ENCODE data around the gene VEZF1.

The VEZF1 gene

DNA sequence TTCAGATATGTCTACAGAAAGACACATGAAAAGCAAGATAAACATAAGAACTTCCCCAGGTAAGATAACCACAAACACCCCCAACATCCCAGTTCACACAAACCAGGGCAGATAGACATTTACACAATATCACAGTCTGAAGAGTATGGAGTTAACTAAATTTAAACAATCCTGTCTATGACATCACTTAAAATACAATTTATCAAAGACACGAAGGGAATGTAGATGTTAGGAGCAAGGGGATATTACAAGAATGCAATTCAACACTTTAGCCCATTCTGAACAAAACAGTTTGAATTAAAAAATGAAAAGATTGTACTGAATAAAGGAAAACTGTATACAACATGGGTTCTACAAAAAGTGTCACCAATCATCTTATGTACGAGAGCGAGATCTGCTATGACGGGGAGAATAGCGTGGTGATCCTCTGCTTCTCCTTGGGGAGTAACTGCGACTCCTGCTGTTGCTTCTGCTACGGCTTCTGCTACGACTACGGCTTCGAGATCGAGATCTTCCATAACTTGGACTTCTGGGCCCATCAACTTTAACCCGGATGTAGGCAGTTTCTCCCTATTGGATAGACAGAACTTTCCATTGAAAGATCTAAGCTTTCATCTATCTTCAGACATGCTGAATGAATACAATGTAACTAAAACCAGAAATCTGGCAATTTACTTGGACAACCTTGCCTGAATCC lies 17.1 kb upstream of the VEZF1 start:
- no peak for TF ChIP-seq CTCF (IDR thresholded peaks at IDR 0.05; ENCODE audit: low read depth, low read length, missing control alignments)
- peak overlapping the region; percentile 84 for H3K4me3 ChIP-seq (ENCODE audit: low read depth, low read length)
- DNase-seq (ENCODE audit: low read depth) = no peak

DNA sequence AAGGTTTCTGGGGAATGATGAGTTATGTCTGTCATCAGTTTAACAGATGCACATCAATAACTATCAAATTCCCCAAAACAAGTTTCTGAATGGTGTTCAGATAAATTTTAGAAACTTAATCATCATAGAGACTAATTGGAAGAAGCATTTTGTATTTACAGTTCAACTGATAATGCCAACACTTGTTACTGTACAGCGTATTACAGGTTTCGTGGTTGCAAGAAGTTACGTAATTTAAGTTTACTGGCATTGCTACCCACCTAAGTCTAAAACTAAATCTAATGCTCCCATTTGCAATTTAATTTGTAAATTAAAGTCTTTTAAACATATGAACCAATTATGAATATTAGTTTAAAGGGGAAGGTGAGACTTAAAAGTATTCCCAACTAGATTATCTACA lies 16.0 kb upstream of the VEZF1 start:
- DNase-seq (ENCODE audit: low read depth) = no peak
- no peak for TF ChIP-seq CTCF (IDR thresholded peaks at IDR 0.05; ENCODE audit: low read depth, low read length, missing control alignments)
- H3K4me3 ChIP-seq (ENCODE audit: low read depth, low read length) = no peak overlapping the region; the same call in 1 of the 2 replicates

DNA sequence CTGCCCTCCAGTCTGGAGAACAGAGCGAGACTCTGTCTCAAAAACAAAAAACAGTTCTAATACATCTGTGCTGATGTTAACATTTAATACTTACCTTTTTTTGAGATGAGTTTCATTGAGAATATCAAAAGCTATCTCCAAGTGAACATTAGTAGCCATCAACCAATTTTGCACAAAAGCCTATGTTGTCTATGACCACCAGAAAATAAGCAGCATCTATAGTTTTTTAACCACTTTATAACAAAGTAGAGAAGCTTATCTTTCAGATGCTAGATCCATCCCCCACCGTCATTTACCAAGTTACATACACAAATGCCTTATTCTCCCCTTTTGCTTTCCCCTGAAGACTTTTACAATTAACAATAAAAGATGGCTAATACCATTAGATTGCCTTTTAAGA lies 14.9 kb upstream of the VEZF1 start:
- DNase-seq (ENCODE audit: low read depth) = no peak
- no peak for TF ChIP-seq CTCF (IDR thresholded peaks at IDR 0.05; ENCODE audit: low read depth, low read length, missing control alignments)
- no peak overlapping the region for H3K4me3 ChIP-seq (ENCODE audit: low read depth, low read length)

GRCh38 chr17:58002154-58002948 lies 14.3 kb upstream of the VEZF1 start:
- DNase-seq (ENCODE audit: low read depth) = no peak
- TF ChIP-seq CTCF (IDR thresholded peaks at IDR 0.05; ENCODE audit: low read depth, low read length, missing control alignments) = no peak
- H3K4me3 ChIP-seq (ENCODE audit: low read depth, low read length) = no peak overlapping the region

DNA sequence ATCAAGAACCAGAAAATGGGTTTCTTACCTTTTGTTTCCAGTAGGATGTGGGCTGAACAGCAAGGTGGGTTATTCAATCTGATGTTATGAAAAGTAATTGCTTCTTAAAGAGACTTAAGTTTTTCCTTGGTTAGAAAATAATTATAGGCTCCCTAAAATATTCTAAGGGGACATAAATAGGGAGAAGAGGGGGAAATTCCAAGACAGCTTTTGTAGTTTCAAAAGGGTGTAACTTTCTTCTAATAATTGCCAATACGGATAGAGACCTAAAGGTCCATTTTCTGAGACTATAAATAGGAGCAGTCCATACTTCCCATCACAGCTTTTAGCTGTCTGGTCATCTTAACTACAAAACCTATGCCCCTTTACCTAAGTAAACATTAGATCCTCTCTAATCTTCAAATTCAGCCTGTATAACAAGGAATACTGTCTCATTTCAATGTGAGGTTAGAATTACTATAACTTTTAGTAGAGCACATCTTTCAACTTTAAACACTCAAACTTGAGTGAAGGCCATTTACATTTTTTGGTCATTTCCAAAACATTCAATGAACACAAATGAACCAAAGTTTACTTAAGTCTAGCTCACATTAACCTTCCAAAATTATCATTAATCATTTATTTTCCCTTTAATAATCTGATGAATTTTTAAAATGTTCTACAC lies 13.5 kb upstream of the VEZF1 start:
- no peak for TF ChIP-seq CTCF (IDR thresholded peaks at IDR 0.05; ENCODE audit: low read depth, low read length, missing control alignments)
- DNase-seq (ENCODE audit: low read depth) = no peak
- no peak overlapping the region for H3K4me3 ChIP-seq (ENCODE audit: low read depth, low read length)

GRCh38 chr17:57999496-58000017 lies 11.5 kb upstream of the VEZF1 start:
- peak; percentile 73 for TF ChIP-seq CTCF (IDR thresholded peaks at IDR 0.05; ENCODE audit: low read depth, low read length, missing control alignments)
- no peak for DNase-seq (ENCODE audit: low read depth)
- H3K4me3 ChIP-seq (ENCODE audit: low read depth, low read length) = no peak overlapping the region

Measured in GM12864 (cell line).